DND-41 (cell line): ENCODE measurements around the gene WBP1L.

Experiments used
- CTCF ChIP-seq: IDR thresholded peaks from 2 replicates; pipeline ENCODE4 v1.5.1; 2012; ENCODE audit warnings: borderline replicate concordance, low read length, moderate library complexity, mild to moderate bottlenecking; ENCODE audit not compliant: poor library complexity, severe bottlenecking; ENCODE audit errors: extremely low read depth
- EZH2 ChIP-seq: IDR thresholded peaks from 3 replicates; pipeline ENCODE4 v1.6.1; 2012; ENCODE audit warnings: borderline replicate concordance, low read depth, mild to moderate bottlenecking, moderate library complexity, low read length, inconsistent platforms; ENCODE audit not compliant: severe bottlenecking

- TF ChIP-seq CTCF (no peak), EZH2 (no peak)
These were observed 37.6 kb downstream of the WBP1L start for GRCh38 chr10:102781090-102781920.
